ENCODE results near the gene ZNF804B.

Gene ZNF804B

DNA sequence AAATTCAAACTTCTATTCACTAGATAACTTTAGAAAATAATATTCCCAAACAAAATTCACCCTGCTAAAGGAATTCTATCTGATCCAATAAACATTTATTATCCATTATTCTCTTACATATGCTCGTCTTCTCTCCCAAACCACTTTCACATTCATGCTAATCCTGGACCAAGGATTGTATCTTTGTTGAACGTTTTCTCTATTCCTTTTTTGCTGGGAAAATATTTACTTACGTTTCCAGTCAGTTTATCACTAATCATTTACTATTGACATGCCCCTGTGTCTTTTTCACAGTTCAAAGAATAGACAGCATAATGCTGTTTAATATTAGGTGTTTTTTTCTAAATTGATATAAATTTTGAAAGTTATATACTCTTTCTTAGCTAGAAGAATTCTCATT lies 32.9 kb downstream of the ZNF804B start:
- TF ChIP-seq, protein P1, sequence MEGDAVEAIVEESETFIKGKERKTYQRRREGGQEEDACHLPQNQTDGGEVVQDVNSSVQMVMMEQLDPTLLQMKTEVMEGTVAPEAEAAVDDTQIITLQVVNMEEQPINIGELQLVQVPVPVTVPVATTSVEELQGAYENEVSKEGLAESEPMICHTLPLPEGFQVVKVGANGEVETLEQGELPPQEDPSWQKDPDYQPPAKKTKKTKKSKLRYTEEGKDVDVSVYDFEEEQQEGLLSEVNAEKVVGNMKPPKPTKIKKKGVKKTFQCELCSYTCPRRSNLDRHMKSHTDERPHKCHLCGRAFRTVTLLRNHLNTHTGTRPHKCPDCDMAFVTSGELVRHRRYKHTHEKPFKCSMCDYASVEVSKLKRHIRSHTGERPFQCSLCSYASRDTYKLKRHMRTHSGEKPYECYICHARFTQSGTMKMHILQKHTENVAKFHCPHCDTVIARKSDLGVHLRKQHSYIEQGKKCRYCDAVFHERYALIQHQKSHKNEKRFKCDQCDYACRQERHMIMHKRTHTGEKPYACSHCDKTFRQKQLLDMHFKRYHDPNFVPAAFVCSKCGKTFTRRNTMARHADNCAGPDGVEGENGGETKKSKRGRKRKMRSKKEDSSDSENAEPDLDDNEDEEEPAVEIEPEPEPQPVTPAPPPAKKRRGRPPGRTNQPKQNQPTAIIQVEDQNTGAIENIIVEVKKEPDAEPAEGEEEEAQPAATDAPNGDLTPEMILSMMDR (IDR thresholded peaks at IDR 0.05), result no peak

DNA sequence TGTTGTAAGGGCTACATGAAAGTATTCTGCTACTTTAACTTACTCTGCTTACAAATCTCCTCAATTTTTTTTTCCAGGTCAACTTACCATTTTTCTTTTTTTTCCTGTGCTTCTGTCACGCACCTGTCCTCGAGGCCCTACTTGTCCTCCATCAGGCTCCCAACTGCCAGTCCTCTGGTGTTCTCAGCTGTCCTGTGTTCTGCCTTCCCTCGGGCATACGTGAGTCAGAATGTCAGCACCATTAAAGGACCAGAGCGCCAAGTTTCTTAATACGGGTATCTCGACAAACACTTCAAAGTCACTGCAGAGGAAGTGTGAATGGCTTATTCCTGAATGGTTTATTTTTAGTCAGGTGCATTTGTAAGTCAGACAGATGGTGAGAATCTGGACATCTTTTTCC lies 36.1 kb downstream of the ZNF804B start, which contains the start of gene TEX47:
TEX47 (minus strand) TSS at position 185 of the 400 bp plus-strand sequence. CDS start 795 bp downstream, outside the sequence.
- TF ChIP-seq, protein P1 (IDR thresholded peaks at IDR 0.05), result no peak

DNA sequence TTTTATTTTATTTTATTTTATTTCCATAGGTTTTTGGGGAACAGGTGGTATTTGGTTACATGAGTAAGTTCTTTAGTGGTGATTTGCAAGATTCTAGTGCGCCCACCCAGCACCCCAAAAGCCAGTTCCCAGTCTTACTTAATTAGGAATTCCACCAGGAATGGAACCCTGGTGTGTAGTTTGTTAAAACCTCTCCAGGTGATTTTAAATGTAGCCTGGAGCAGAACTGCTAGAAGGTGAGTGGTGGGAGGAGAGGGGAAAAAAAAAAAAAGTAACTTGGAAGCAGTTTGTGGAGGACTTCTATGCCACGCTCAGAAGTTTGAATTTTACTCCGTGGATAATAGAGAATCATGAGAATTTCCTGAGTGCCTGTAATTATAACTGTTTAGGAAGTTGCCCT lies 41.5 kb downstream of the ZNF804B start:
- TF ChIP-seq, protein P1 (IDR thresholded peaks at IDR 0.05), result no peak

DNA sequence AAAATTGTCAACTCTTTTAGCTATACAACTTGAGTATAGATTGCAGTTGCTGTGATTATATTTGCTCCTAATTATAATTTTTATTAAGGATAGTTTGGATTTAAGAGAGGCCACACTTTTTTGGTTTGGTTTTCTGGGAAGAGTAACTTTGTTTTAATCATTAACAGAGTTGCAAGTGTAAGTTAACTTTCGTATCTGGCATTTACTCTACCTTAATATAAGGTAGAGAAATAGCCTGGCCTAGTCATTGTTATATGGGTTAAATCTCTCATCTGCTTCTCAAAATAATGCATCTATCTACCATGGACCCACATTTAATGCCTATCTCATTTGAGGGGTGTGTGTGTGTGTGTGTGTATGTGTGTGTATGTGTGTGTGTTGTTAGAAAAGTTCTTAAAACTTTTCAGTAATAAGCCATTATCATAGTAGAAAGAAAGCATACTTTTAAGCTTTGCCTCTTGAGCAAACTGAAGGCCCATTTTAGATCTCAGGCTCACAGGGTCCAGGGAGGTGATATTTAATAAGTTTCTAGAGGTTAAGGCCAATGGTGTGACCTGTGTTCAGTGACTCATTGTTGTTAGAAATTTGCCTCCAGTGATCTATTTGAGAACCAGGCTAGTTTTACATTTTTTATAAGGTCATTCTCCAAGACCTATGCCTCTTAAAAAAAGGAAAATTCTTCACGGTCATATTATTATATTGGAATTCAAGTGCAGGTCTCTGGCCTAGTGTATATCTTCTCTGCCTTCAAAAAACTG lies 47.0 kb downstream of the ZNF804B start:
- TF ChIP-seq, protein P1 (IDR thresholded peaks at IDR 0.05), result no peak

DNA sequence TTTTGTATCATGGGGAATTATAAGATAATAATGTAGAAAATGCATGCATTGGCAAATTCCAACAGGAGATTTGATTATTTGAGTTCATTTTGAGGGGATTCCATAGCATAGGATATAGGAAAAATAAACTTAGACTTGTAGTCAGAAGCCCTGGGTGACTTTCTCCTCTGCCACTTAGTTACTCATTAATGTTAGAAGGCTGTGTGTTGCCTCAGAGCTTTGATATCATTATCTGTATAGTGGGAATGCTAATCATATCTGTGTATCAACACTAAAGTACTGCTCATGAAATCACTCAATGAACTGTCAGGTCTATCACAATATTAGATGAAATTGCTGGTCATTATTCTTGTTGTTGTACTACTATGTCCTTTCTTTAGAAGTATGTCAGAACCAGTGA lies 59.1 kb downstream of the ZNF804B start:
- TF ChIP-seq, protein P1 (IDR thresholded peaks at IDR 0.05), result no peak

DNA sequence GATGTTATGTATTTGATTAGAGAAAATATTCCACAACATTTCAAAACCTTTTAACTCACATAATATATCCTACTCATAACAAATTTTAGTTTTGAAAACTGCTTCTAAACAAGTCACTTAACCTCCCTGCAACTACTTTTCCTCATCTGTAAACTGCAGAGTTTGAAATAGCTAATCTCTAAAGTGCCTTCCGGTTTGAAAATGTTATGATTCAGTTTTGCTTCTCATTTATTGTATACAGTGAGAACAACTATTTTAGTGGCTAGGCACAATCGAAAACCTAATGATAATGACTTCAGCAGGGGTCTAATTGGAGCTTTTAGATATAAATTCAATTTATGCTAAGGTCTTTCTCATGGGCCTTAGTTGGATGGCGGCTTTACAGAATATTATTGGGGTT lies 66.7 kb downstream of the ZNF804B start:
- TF ChIP-seq, protein P1 (IDR thresholded peaks at IDR 0.05), result no peak

DNA sequence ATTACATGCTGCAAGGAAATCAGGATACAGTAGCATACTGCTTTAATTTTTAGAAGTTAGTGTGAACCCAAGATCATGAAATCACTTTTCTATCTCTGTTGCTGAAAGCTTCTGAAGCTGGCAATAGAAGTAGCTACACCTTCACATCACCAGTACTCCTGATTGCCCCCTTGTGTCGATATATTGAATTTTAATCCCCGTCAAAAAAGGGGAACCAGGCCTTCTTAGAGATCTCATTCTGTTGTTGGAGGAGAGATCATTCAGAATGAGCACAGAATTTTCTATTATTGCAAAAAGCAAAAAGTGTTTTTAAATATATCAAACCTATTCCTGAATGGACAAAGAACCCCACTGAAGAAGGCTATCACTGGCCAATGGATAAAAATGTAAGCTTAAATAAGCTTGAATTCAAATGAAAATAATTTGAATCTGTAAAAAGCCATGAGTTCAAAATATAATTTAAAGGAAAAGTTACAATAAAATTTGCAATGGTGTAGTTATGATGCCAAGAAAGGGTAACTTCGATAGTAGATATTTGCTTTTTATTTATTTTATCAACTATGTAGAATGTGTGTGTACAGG lies 75.7 kb downstream of the ZNF804B start:
- TF ChIP-seq, protein P1 (IDR thresholded peaks at IDR 0.05), result peak; percentile 60

Data from LNCAP (cell line).